GM19023 (cell line): ENCODE data around the gene MUC2.
"Not testable (repeated sequence)": the region's sequence is repeated elsewhere in the genome, so short reads cannot be mapped to it uniquely, and the experiment has no call there.

Experiments
- ATAC-seq: cut with Tn5 transposase; IDR thresholded peaks from one replicate; pipeline ENCODE4 v1.9.1; 2021; ENCODE audit warnings: mild to moderate bottlenecking, moderate library complexity; ENCODE audit not compliant: unreplicated experiment

The MUC2 gene

DNA sequence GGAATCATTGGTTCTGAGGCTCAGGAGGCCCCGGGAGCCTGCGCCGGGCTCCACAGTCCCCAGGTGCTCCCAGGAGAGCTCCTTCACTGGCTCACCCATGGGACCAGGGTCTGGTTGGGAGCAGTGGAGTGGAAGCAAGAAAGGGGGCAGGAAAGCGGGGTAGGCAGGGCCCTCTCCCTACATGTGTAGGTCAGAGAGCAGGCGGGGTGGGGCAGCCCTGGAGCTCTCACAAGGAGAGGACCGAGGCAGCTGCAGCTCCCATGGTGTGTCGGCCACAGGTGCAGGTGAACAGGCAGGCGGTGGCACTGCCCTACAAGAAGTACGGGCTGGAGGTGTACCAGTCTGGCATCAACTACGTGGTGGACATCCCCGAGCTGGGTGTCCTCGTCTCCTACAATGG is 28.3 kb downstream of the MUC2 start:
- ATAC-seq = no peak

DNA sequence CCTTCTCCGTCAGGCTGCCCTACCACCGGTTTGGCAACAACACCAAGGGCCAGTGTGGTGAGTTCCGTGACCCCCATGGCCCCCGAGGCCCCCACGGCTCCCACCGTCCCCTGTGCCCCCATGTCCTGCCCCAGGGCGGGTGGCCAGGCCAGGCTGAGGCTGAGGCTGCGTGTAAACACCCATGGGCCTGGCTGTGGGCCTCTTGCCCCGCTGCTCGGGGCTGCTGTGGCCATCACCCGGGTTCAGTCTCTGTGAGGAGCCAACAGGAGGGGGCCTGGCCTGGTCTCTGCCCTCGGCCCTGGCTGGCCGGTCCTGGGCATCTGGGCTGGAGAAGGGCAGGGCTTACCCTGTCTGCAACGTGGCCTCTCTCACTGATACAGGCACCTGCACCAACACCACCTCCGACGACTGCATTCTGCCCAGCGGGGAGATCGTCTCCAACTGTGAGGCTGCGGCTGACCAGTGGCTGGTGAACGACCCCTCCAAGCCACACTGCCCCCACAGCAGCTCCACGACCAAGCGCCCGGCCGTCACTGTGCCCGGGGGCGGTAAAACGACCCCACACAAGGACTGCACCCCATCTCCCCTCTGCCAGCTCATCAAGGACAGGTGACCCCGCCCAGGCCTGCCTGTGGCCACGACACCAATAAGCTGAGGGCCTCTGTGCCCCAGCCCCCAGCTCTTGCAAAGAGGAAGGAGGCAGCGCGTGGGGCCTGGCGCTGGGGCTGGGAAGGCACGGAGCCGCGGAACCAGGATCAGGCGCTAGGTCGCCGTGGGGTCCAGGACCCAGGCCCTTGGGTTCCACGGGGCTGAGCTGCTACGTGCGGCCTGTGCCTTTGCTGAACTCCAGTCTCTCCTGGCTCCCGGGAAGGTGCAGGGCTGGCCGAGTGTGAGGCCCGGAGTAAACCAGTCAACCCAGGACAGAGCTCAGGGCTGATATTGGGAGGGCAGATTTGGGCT is 29.0 kb downstream of the MUC2 start:
- no peak for ATAC-seq

DNA sequence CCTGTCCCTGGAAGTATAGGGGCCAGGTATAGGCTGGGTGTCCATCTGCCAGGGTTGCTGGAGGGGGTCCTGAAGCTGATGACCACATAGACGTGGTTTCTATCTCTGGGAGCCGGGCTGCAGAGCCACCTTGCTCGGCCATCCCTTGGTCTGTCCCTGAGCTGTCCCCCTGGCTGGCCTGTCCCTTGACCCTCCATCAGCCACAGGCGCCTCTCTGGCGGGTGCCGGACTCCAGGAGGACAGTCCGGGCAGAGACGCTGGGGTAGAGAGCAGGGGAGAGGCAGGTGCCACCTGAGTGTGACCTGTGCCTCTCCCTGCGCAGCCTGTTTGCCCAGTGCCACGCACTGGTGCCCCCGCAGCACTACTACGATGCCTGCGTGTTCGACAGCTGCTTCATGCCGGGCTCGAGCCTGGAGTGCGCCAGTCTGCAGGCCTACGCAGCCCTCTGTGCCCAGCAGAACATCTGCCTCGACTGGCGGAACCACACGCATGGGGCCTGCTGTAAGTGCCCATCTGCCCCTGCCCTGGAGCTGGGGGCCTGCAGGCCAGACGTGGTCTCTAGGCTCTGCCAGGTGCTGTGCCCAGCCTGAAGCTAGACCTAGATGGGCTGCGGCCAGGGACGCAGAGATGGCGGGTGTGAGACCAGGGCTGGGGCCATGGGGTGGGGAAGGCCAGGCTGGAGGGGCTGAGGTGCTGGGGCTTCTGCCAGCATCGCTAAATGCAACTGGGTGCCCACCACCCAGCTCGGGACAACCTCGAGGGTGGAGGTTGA is 29.9 kb downstream of the MUC2 start:
- ATAC-seq = no peak

DNA sequence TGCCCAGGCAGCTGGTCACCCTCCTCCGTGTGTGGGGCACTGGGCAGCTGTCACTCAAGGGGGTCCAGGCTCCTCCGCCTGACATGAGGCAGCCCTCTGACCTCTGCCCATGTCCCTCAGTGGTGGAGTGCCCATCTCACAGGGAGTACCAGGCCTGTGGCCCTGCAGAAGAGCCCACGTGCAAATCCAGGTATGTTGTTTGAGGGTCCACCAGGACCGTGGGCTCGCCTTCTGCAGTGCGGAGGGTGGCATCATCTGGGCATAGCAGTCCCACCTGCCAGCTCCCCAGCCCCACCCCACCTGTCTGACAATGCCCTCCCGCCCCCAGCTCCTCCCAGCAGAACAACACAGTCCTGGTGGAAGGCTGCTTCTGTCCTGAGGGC is 30.5 kb downstream of the MUC2 start:
- no peak for ATAC-seq

DNA sequence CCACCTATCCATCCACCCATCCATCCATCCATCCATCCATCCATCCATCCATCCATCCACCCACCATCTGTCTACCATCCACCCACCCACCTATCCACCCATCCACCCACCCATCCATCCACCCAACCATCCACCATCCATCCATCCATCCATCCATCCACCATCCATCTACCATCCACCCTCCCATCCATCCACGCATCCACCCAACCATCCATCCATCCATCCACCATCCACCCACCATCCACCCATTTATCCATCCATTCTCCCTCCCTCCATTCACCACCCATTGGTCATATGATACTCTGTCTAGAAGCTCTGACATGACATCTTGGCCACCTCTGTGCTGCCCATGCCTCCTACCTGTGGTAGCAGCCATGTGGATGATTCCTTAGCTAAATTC is 31.7 kb downstream of the MUC2 start:
- no peak for ATAC-seq

DNA sequence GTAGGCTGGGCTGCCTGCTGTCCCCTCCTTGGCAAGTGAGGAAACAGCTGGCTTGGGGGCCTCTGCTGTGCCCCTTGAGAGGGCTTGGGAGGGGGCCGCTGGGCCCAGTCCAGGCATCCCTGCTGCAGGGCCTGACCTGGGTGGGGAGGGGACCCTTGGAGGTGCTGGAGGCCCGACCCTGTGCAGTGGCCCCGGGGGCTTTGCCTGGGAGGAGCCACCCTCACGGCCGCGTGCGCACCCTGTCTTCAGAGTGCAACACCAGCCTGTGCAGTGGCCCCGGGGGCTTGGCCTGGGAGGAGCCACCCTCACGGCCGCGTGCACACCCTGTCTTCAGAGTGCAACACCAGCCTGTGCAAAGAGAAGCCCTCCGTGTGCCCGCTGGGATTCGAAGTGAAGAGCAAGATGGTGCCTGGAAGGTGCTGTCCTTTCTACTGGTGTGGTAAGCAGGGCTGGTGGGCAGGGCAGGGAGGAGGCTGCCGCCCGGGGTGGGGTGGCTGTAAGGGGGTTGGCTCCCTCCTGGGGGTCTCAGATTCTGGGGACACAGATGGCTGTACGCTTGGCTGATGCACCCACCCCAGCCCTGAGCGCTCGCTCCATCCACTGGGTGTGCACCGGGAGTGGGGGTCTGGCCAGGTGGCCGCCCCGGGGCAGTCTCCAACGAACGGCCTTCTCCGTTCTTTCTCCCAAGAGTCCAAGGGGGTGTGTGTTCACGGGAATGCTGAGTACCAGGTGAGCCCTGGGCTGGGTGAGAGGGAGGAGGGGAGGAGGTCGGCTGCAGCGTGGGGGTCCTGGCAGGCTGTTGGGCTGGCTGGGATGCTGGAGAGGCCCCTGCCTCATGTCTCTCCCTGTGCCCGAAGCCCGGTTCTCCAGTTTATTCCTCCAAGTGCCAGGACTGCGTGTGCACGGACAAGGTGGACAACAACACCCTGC is 32.9 kb downstream of the MUC2 start:
- ATAC-seq = no peak

DNA sequence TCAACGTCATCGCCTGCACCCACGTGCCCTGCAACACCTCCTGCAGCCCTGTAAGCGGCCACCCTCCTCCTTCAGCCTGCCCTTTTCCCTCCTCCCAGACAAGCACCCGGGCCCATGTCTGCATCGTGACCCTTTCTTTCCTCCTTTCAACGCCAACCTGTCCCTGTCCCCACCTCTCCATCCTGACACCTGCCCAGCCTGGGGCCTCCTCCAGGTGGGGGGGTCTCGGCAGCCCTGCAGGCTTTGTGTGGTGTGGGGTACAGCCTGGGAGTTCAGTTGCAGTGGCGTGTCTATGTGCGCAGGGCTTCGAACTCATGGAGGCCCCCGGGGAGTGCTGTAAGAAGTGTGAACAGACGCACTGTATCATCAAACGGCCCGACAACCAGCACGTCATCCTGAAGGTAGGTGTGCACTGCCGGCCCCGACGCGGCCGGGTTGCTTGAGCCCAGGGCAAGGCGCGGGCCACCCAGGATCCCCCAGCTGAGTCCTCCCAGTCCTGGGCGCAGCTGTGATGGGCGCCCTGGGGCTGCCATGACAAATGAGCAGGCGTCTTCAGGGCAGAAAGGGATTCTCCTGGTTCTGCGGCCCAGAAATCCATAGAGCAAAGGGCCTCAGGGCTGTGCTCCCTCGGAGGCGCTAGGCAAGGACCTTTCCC is 33.7 kb downstream of the MUC2 start:
- no peak for ATAC-seq

DNA sequence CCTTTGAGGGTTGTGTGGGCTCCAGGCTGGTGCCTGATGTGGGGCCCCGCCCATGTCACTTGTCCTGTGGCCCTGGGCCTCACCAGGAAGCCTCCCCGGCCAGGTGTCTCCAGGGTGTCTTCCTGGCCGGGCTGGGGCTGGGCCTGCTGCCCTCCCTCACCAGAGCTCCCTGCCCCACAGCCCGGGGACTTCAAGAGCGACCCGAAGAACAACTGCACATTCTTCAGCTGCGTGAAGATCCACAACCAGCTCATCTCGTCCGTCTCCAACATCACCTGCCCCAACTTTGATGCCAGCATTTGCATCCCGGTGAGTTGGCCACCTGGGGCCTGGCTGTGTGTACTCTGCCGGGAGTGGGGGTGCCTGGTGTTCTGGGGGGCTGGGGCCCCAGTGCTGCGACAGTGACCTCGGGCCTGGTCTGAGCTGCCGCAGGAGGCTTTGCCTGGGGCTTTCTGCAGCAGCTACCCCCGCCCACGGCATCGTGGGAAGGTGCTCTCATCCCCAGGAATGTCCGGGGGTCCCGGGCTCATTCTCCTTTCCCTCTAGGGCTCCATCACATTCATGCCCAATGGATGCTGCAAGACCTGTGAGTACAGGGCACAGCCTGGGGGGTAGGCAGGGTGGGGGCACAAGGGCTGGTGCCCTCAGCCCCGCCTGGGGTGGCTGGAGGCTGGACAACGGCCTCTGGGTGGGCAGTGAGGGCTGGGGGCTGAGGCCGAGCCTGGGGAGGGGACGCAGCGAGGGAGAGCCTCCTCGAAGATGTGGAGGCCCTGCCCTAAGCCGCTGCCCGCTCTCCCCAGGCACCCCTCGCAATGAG is 34.6 kb downstream of the MUC2 start:
- ATAC-seq = no peak

DNA sequence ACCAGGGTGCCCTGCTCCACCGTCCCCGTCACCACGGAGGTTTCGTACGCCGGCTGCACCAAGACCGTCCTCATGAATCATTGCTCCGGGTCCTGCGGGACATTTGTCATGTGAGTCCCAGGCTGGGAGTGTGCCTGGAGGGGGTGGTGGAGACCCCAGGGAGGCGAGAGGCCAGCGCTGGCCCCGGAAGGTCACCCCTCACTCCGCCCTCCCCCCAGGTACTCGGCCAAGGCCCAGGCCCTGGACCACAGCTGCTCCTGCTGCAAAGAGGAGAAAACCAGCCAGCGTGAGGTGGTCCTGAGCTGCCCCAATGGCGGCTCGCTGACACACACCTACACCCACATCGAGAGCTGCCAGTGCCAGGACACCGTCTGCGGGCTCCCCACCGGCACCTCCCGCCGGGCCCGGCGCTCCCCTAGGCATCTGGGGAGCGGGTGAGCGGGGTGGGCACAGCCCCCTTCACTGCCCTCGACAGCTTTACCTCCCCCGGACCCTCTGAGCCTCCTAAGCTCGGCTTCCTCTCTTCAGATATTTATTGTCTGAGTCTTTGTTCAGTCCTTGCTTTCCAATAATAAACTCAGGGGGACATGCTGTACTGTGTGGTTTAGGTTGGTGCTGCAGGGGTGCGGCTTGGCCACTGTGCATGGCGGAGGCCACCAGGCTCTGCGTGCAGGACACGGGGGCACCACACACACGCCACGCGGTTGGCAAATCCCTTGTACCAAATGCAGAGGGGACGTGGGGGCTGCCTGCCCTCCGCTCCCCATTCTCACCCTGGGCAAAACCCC is 35.4 kb downstream of the MUC2 start:
- ATAC-seq = no peak

DNA sequence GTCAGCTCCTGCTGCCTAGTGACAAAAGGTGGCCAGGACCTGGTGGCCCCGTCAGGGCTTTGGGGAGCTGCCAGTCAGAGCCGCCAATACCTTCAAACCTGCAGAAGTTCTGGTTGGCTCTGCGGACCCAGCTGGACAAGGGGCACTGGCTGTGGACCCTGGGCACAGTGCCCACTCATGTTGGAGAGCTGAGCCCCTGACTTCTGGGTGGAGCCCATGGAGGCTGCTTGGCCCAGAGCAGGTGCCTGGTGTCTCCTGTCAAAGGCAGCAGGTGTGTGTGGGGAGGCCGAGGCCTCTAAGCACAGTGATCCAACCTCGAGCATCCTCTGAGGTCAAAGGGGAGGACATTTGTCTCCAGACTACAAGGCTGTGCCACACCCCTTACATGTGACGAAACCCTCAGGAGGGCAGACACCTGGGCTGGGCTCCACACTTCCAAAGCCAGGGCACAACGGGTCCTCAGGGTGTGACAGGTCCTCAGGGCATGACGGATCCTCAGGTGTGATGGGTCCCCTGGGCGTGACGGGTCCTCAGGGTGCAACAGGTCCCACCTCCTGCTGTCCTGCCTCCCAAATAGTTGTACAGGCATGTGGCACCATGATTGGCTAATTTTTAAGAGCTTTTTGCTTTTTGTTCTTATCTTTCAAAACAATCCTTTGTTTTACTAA is 37.0 kb downstream of the MUC2 start:
- no peak for ATAC-seq

DNA sequence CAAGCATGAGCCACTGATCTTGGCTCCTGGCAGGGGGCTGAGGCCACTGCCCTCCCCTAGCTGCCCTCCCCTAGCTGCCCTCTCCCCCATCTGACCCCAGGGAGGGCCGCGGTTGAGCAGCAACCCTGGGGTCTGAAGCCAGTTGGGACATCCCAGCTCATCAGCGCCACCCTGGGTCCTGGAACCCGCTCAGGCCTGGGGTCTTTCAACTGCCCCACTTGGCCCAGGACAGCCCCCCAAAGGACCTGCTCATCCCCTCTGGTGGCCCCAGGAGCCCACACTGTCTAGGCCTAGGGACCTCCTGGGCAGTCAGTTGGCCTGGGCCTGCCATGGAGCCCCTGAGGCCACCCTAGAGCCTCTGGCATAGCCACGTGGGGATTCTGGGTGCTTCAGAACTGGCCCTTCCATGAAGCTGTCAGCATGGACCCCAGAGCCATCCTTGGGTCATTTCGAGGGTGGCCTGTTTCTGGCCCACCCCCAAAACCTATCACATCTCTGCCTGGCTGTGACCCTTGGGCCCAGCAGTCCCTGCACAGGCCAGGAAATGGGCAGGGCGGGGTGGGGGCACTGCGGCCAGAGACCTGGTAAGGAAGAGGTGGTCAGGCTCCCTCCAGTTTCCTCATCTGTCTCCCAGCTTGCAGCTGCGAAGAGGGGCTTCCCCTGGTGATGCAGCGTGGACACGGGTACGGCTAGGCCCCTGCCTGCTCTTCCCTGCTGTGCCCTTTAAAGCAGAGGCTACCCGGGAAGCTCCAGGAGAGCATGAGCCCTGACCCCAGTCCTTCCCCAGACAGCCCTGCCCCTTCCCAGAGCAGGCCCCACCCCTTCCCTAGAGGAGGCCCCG is 37.9 kb downstream of the MUC2 start:
- no peak for ATAC-seq

DNA sequence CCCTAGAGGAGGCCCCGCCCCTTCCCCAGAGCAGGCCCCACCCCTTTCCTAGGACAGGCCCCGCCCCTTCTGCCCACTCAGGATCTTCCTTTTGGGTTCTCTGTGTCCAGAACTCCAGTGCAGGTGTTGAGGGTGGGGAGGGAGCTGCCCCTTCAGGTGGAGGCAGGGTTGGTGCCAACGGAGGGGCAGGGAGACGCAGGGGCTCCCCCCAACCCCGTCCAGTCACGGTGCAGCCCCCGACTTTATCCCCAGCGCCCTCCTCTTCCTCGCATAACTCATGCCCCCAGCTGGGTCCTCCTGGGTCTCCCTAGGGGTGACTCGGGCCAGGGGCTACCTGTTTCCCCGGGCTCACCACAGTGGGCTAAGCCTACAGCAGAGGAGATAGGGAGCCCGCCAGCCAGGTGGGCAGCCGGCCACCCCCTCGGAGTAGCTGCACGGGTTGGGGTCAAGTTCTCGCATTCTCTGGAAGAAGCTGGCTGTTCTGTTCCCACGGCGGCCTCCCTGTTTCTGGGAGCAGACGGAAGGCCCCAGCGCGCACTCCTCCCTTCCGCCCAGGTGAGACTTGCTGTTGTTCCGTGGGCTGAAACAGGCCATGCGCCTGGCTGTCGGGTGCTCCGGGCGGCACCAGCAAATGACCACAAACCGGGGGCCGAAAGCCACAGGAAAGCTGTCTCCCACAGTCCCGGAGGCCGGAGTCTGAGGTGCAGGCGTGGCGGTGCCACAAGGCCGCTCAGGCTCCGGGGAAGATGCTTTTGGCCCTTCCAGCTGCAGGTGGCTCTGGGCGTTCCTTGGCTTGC is 38.9 kb downstream of the MUC2 start:
- no peak for ATAC-seq

DNA sequence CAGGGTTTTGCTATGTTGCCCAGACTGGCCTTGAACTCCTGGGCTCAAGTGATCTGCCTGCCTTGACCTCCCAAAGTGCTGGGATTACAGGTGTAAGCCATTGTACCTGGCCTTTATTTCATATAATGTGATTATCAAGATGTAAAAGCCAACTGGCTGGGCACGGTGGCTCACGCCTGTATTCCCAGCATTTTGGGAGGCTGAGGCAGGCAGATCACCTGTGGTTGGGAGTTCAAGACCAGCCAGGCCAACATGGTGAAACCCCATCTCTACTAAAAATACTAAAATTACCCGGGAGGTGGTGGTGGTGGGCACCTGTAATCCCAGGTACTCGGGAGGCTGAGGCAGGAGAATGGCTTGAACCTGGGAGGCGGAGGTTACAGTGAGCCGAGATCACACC is 40.6 kb downstream of the MUC2 start:
- not testable (repeated sequence) for ATAC-seq

DNA sequence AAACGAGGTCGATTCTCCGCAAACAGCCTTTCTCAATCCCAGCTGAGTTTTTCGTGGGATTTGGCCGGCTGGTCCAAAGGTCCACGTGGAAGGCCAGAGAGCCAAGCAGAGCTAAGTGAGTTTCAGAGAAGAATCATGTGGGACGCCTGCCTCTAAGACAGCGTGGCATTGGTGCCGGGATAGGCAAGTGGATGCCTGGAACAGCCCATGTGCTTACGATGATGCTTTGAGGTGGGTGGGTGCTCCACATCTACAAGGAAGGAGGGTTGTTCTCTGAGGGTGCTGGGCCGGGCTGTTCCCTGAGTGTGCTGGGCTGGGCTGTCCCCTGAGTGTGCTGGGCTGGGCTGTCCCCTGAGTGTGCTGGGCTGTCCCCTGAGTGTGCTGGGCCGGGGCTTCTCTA is 41.4 kb downstream of the MUC2 start:
- ATAC-seq = no peak

DNA sequence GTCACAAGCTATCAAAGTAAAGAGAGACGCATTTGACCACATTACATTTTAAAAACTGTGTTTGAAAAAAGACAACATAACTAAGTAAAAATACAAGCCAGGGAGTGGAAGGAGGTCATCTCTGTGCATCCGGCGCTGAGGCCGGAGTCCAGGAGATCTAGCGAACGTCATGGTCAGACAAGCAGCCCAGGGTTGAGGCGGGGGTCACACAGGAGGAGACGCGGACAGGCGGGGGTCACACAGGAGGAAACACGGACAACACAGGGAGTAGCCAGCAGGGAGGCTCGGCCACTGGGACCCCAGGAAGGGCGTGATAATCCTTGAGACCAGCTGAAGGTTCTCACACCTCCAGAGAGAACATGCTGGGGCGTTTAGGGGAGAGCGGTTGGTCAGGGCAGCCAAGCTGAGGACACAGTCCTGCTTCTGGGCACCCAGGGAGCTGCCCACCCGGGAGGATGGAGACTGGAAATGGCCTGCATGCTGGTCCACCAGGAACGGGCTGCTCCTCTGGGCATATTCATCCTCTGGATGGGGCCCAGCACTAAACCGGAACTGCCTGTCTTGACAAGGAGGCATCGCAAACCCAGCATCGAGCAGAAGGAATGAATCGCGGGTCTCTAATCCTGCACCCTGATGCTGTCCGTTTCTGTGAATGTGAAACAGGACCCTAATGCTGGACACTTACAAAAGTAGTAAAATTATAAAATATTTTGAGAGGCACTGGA is 42.2 kb downstream of the MUC2 start:
- no peak for ATAC-seq

DNA sequence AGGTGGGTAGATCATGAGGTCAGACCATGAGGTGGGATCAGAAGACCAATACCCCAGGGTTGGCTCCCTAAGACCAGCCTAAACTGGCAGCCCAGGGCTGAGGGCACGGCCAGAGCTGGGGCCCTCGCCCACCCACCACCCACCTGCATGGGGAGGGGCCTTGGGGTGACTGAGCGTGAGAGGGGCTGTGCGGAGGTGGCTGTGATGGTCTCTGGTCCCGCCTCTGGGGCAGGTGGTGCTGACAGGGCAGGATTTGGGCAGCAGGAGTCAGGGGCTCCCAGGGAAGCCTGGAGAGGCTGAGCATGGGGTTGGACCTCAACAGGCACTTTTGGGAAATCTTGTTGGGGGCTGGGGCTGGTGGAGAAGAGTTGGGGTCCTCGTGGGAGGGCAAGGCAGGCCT is 43.3 kb downstream of the MUC2 start:
- ATAC-seq = no peak
